CD4-positive, alpha-beta T cell treated with Interleukin-10 for 1 hour (primary cell): Measurements from ENCODE around the gene DPH1.
"Not testable (repeated sequence)": the region's sequence is repeated elsewhere in the genome, so short reads cannot be mapped to it uniquely, and the experiment has no call there.

Source experiments
- DNase-seq: peaks from one replicate; pipeline ENCODE4 v3.0.0-alpha.2; 2020

DPH1 gene

GRCh38 chr17:2029911-2030778 lies at the start of gene DPH1:
TSS of gene DPH1 (plus strand) at chr17:2030153. CDS start at chr17:2030170, 17 bp downstream.
- DNase-seq, result peak; percentile 89

- no peak for DNase-seq
Measured at GRCh38 chr17:1980665-1981250, 49.2 kb upstream of the DPH1 start.

- DNase-seq, result not testable (repeated sequence)
Measured at GRCh38 chr17:1982793-1983366, 47.1 kb upstream of the DPH1 start.

GRCh38 chr17:1985093-1985492 lies 44.9 kb upstream of the DPH1 start:
- no peak for DNase-seq

GRCh38 chr17:1985686-1986085 lies 44.3 kb upstream of the DPH1 start:
- no peak for DNase-seq

- DNase-seq, result no peak
Measured at GRCh38 chr17:1986783-1987451, 43.0 kb upstream of the DPH1 start.

GRCh38 chr17:1989135-1989534 lies 40.8 kb upstream of the DPH1 start:
- no peak for DNase-seq

GRCh38 chr17:1992541-1992940 lies 37.4 kb upstream of the DPH1 start:
- DNase-seq, result no peak

GRCh38 chr17:1994707-1995106 lies 35.2 kb upstream of the DPH1 start:
- DNase-seq, result no peak

GRCh38 chr17:1995321-1995892 lies 34.5 kb upstream of the DPH1 start:
- DNase-seq, result no peak

GRCh38 chr17:1995907-1996799 lies 33.8 kb upstream of the DPH1 start:
- no peak for DNase-seq

- DNase-seq, result no peak
Measured at GRCh38 chr17:1996800-1997288, 33.1 kb upstream of the DPH1 start.

GRCh38 chr17:1997289-1997926 lies 32.5 kb upstream of the DPH1 start:
- DNase-seq, result no peak

- DNase-seq, result no peak
Measured at GRCh38 chr17:1997927-1998742, 31.8 kb upstream of the DPH1 start.

GRCh38 chr17:1999557-2000251 lies 30.2 kb upstream of the DPH1 start:
- DNase-seq, result no peak

GRCh38 chr17:2002767-2003329 lies 27.1 kb upstream of the DPH1 start:
- no peak for DNase-seq

GRCh38 chr17:2003525-2003924 lies 26.4 kb upstream of the DPH1 start:
- DNase-seq, result no peak

GRCh38 chr17:2004435-2004952 lies 25.5 kb upstream of the DPH1 start:
- no peak for DNase-seq
